Measurements from ENCODE around the gene ESAM. TPM values are rescaled to one million over a fixed set of nuclear protein-coding genes. Genes with fewer than 3 reads are reported as not detected.
A peak's percentile ranks its signal among the peaks of the same experiment; 100 is the strongest.

Gene ESAM
- total and polyA plus RNA-seq, 3 experiments from 2014 or later = 0.35 to 0.77 TPM; not detected in 1

DNA sequence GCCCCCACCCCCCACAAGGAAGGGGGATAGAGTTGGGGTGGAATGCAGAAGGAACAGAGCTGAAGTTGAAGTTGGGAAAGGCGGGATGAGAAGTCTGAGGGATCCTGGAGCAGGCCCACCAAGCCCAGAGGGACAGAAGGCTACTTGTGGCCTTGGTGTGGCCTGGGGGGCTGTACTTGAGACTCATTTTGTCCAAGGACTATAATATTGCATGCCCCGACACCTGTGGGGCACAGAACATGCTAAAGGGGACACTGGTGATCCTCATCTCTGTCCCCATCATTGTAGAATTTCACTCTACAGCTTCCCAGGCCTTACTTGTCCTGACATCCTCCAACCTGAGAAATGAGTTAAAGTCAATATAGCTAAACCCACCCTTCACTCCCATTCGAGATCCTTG, 1.3 kb downstream of the ESAM start:
- no peak for DNase-seq
- H3K36me3 ChIP-seq (ENCODE audit: insufficient read depth, low read length) = no peaks in the 10 kb centered on the region
- peaks cover 14 to 40% (median 17%) of the 10 kb centered on the region in 3 donors for H3K4me1 Mint-ChIP-seq
- H3K4me3 Mint-ChIP-seq = peak overlapping the region in 3 of 7 donors; percentile 37 to 42 (median 41)
- no peak overlapping the region for H3K27ac Mint-ChIP-seq
- no peaks in the 10 kb centered on the region for H3K9me3 Mint-ChIP-seq
- no peak overlapping the region for H3K4me3 ChIP-seq (ENCODE audit: low read length)
- no peak overlapping the region for H3K27ac ChIP-seq (ENCODE audit: low read depth, low read length)
- peaks cover 0 to 4% (median 0%) of the 10 kb centered on the region in 3 donors for H3K36me3 Mint-ChIP-seq
- peaks cover 40 to 61% of the 10 kb centered on the region in 2 donors for H3K27me3 Mint-ChIP-seq
- ChIA-PET CTCF (interaction anchor here (0.9 to 7.1 kb wide), 5 partner anchors 9 to 90 kb away, joined by 3 to 90 read pairs (median 4); partner anchors contain the start of gene SPA17), POLR2A (no interaction called here)
- peaks cover 44% of the 10 kb centered on the region for H3K27me3 ChIP-seq (ENCODE audit: insufficient read depth, low read length, poor library complexity, severe bottlenecking)
- H3K9me3 ChIP-seq (ENCODE audit: low read length) = no peaks in the 10 kb centered on the region
- peaks cover 31% of the 10 kb centered on the region for H3K4me1 ChIP-seq (ENCODE audit: insufficient read depth, low read length)

GRCh38 chr11:124760205-124760652, 1.9 kb downstream of the ESAM start:
- Histone ChIP-seq H3K36me3 (ENCODE audit: insufficient read depth, low read length) (no peaks in the 10 kb centered on the region), H3K4me3 (ENCODE audit: low read length) (no peak overlapping the region), H3K27ac (ENCODE audit: low read depth, low read length) (no peak overlapping the region), H3K4me1 (ENCODE audit: insufficient read depth, low read length) (peaks cover 31% of the 10 kb centered on the region), H3K9me3 (ENCODE audit: low read length) (no peaks in the 10 kb centered on the region), H3K27me3 (ENCODE audit: insufficient read depth, low read length, poor library complexity, severe bottlenecking) (peaks cover 44% of the 10 kb centered on the region)
- peak overlapping the region in 3 of 7 donors; percentile 24 to 77 (median 31) for H3K4me3 Mint-ChIP-seq
- CTCF ChIA-PET = interaction anchor here (7.1 kb wide), 1 partner anchor 90 kb away, joined by 90 read pairs; no protein-coding TSS in a partner anchor
- no peaks in the 10 kb centered on the region for H3K9me3 Mint-ChIP-seq
- DNase-seq = no peak
- H3K27me3 Mint-ChIP-seq = peaks cover 42 to 62% of the 10 kb centered on the region in 2 donors
- H3K36me3 Mint-ChIP-seq = peaks cover 0 to 2% (median 0%) of the 10 kb centered on the region in 3 donors
- H3K27ac Mint-ChIP-seq = no peak overlapping the region
- peaks cover 14 to 40% (median 17%) of the 10 kb centered on the region in 3 donors for H3K4me1 Mint-ChIP-seq
- POLR2A ChIA-PET = no interaction called here

- Histone ChIP-seq H3K27me3 (ENCODE audit: insufficient read depth, low read length, poor library complexity, severe bottlenecking) (peaks cover 44% of the 10 kb centered on the region), H3K4me1 (ENCODE audit: insufficient read depth, low read length) (peaks cover 31% of the 10 kb centered on the region), H3K4me3 (ENCODE audit: low read length) (no peak overlapping the region), H3K9me3 (ENCODE audit: low read length) (no peaks in the 10 kb centered on the region), H3K27ac (ENCODE audit: low read depth, low read length) (no peak overlapping the region), H3K36me3 (ENCODE audit: insufficient read depth, low read length) (no peaks in the 10 kb centered on the region)
- H3K27me3 Mint-ChIP-seq = peaks cover 44 to 62% of the 10 kb centered on the region in 2 donors
- no peak for DNase-seq
- peaks cover 0 to 2% (median 0%) of the 10 kb centered on the region in 3 donors for H3K36me3 Mint-ChIP-seq
- ChIA-PET POLR2A (no interaction called here), CTCF (interaction anchor here (1.0 to 3.1 kb wide), 5 partner anchors 10 to 90 kb away, joined by 3 to 41 read pairs (median 6); no protein-coding TSS in a partner anchor)
- peaks cover 14 to 40% (median 17%) of the 10 kb centered on the region in 3 donors for H3K4me1 Mint-ChIP-seq
- H3K4me3 Mint-ChIP-seq = peak overlapping the region in 4 of 7 donors; percentile 24 to 61 (median 36)
- H3K27ac Mint-ChIP-seq = no peak overlapping the region
- no peaks in the 10 kb centered on the region for H3K9me3 Mint-ChIP-seq
Observed at GRCh38 chr11:124759266-124760204, 2.6 kb downstream of the ESAM start.

GRCh38 chr11:124758355-124759265, 3.5 kb downstream of the ESAM start:
- H3K27ac Mint-ChIP-seq = peak overlapping the region in 1 of 8 donors; percentile 47

GRCh38 chr11:124757320-124757719, 4.8 kb downstream of the ESAM start:
- no peak overlapping the region for H3K4me3 Mint-ChIP-seq
- H3K36me3 ChIP-seq (ENCODE audit: insufficient read depth, low read length) = no peaks in the 10 kb centered on the region
- H3K27ac Mint-ChIP-seq = no peak overlapping the region
- no peak for DNase-seq
- CTCF ChIA-PET = interaction anchor here (1.0 to 3.1 kb wide), 4 partner anchors 10 to 88 kb away, joined by 3 to 41 read pairs (median 7); no protein-coding TSS in a partner anchor
- H3K9me3 ChIP-seq (ENCODE audit: low read length) = no peaks in the 10 kb centered on the region
- H3K4me1 ChIP-seq (ENCODE audit: insufficient read depth, low read length) = peaks cover 31% of the 10 kb centered on the region
- no peaks in the 10 kb centered on the region for H3K9me3 Mint-ChIP-seq
- H3K27me3 ChIP-seq (ENCODE audit: insufficient read depth, low read length, poor library complexity, severe bottlenecking) = peaks cover 44% of the 10 kb centered on the region
- POLR2A ChIA-PET = interaction anchor here (1.7 kb wide), 1 partner anchor 11 kb away, joined by 22 read pairs; no protein-coding TSS in a partner anchor
- H3K27ac ChIP-seq (ENCODE audit: low read depth, low read length) = no peak overlapping the region
- no peaks in the 10 kb centered on the region for H3K36me3 Mint-ChIP-seq
- peaks cover 42 to 59% of the 10 kb centered on the region in 2 donors for H3K27me3 Mint-ChIP-seq
- peaks cover 9 to 32% (median 15%) of the 10 kb centered on the region in 3 donors for H3K4me1 Mint-ChIP-seq
- H3K4me3 ChIP-seq (ENCODE audit: low read length) = no peak overlapping the region

More at GRCh38 chr11:124758355-124759265, 3.5 kb downstream of the ESAM start:
- Mint-ChIP-seq H3K4me1 (peaks cover 14 to 39% (median 17%) of the 10 kb centered on the region in 3 donors), H3K27me3 (peaks cover 44 to 62% of the 10 kb centered on the region in 2 donors), H3K4me3 (peak overlapping the region in 6 of 7 donors; percentile 4 to 71 (median 50)), H3K36me3 (peaks cover 0 to 2% (median 0%) of the 10 kb centered on the region in 3 donors), H3K9me3 (no peaks in the 10 kb centered on the region)
- Histone ChIP-seq H3K4me1 (ENCODE audit: insufficient read depth, low read length) (peaks cover 31% of the 10 kb centered on the region), H3K4me3 (ENCODE audit: low read length) (peak overlapping the region; percentile 8), H3K27me3 (ENCODE audit: insufficient read depth, low read length, poor library complexity, severe bottlenecking) (peaks cover 44% of the 10 kb centered on the region), H3K27ac (ENCODE audit: low read depth, low read length) (no peak overlapping the region), H3K36me3 (ENCODE audit: insufficient read depth, low read length) (no peaks in the 10 kb centered on the region), H3K9me3 (ENCODE audit: low read length) (no peaks in the 10 kb centered on the region)
- ChIA-PET POLR2A (interaction anchor here (1.7 kb wide), 1 partner anchor 12 kb away, joined by 22 read pairs; no protein-coding TSS in a partner anchor), CTCF (interaction anchor here (0.9 to 3.1 kb wide), 9 partner anchors 8 to 90 kb away, joined by 3 to 41 read pairs (median 5); no protein-coding TSS in a partner anchor)
- peak; percentile 45 to 74 (median 51) for DNase-seq

DNA sequence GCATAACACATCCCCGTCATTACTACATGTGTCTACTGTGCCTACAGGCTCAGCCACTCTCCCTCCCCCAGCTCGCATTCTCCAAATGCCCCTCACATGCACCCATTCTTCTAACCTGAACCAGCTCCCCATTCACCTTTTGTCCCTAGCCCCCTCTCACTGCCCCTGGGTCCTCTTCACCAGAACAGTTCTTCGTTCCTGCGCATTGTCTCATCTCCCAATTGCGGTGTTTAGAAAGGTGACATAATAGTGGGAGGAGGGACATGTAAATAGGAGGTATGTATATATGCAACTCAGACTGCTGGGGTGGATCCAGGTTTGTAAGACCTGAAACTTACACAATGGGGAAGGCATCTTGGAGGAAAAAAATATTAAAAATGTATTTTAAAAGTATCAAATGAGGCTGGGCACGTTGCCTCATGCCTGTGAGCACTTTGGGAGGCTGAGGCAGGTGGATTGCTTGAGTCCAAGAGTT, 5.3 kb downstream of the ESAM start:
- H3K36me3 ChIP-seq (ENCODE audit: insufficient read depth, low read length) = no peaks in the 10 kb centered on the region
- POLR2A ChIA-PET = no interaction called here
- Mint-ChIP-seq H3K36me3 (no peaks in the 10 kb centered on the region), H3K27me3 (peaks cover 42 to 59% of the 10 kb centered on the region in 2 donors), H3K9me3 (no peaks in the 10 kb centered on the region), H3K4me1 (peaks cover 9 to 31% (median 15%) of the 10 kb centered on the region in 3 donors), H3K27ac (peak overlapping the region in 1 of 8 donors; percentile 31), H3K4me3 (no peak overlapping the region)
- DNase-seq = no peak
- H3K27me3 ChIP-seq (ENCODE audit: insufficient read depth, low read length, poor library complexity, severe bottlenecking) = peaks cover 42% of the 10 kb centered on the region
- H3K4me1 ChIP-seq (ENCODE audit: insufficient read depth, low read length) = peaks cover 28% of the 10 kb centered on the region
- H3K4me3 ChIP-seq (ENCODE audit: low read length) = no peak overlapping the region
- no peak overlapping the region for H3K27ac ChIP-seq (ENCODE audit: low read depth, low read length)
- CTCF ChIA-PET = interaction anchor here (1.0 to 3.1 kb wide), 3 partner anchors 10 to 88 kb away, joined by 3 to 41 read pairs (median 6); no protein-coding TSS in a partner anchor
- no peaks in the 10 kb centered on the region for H3K9me3 ChIP-seq (ENCODE audit: low read length)
